Measurements from ENCODE around the gene ZNF581. TPM values are rescaled to one million over a fixed set of nuclear protein-coding genes. Genes with fewer than 3 reads are reported as not detected.

ZNF581 gene
- total RNA-seq, 4 donors from 2014 or later: 16.3 to 27.1 (median 20.2) TPM

GRCh38 chr19:55680339-55681130, 37.1 kb downstream of the ZNF581 start:
- TF ChIP-seq POLR2A (IDR thresholded peaks at IDR 0.05): no peak
- no peak for TF ChIP-seq POLR2AphosphoS5 (IDR thresholded peaks at IDR 0.05)
- TF ChIP-seq, protein P1, sequence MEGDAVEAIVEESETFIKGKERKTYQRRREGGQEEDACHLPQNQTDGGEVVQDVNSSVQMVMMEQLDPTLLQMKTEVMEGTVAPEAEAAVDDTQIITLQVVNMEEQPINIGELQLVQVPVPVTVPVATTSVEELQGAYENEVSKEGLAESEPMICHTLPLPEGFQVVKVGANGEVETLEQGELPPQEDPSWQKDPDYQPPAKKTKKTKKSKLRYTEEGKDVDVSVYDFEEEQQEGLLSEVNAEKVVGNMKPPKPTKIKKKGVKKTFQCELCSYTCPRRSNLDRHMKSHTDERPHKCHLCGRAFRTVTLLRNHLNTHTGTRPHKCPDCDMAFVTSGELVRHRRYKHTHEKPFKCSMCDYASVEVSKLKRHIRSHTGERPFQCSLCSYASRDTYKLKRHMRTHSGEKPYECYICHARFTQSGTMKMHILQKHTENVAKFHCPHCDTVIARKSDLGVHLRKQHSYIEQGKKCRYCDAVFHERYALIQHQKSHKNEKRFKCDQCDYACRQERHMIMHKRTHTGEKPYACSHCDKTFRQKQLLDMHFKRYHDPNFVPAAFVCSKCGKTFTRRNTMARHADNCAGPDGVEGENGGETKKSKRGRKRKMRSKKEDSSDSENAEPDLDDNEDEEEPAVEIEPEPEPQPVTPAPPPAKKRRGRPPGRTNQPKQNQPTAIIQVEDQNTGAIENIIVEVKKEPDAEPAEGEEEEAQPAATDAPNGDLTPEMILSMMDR (IDR thresholded peaks at IDR 0.05): no peak
- no peak for TF ChIP-seq EP300 (IDR thresholded peaks at IDR 0.05)
- no peak for DNase-seq (ENCODE audit: low spot score in 2 of 2)
- 91% methylated on average over 10 of the region's 20 CpGs for WGBS
- no peaks in the 10 kb centered on the region for H3K9me3 ChIP-seq
- no peak overlapping the region for H3K27ac ChIP-seq
- H3K4me3 ChIP-seq: no peak overlapping the region
- peaks cover 57% of the 10 kb centered on the region for H3K4me1 ChIP-seq
- H3K36me3 ChIP-seq: peaks cover 67% of the 10 kb centered on the region
- no peaks in the 10 kb centered on the region for H3K27me3 ChIP-seq

DNA sequence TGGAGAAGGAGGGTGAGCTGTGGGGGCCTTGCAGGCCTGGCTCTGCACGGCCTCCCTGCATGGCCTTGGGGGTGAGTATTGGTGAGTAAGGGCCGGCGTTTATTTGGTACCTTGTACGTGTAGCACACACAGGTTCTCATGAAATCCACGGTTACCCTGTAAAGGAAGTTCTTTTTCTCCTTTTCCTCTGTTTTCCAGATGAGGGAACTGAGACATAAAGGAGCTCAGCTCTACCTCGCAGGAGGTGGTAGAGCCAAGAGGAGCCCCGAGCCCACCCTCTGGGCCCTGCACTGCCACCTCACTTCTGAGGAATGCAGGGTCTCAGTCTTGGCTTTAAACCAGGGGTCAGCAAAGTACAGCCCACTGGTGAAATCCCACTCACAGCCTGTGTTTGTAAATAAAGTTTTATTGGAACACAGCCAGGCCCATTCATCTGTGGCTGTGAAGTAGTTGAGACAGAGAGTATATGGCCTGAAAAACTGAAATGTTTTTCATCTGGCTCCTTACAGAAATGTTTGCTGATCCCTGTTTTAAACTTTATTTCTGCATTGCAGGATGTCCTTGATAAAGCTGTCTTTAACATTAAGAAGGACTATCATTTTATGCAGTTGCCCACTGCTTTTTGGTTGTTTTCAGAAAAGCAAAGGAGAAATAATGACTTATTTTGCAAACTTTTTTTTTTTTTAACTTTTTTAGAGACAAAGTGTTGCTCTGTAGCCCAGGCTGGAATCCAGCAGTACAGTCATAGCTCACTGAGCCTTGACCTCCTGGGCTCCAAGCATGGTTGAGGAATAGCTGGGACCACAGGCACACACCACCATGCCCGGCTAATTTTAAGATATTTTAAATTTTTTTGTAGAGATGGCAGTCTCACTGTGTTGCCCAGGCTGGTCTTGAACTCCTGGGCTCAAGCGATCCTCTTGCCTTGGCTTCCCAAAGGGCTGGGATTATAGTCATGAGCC, 38.0 kb downstream of the ZNF581 start:
- Histone ChIP-seq H3K4me1 (peaks cover 48% of the 10 kb centered on the region), H3K4me3 (no peak overlapping the region), H3K27me3 (no peaks in the 10 kb centered on the region), H3K27ac (no peak overlapping the region), H3K36me3 (peaks cover 76% of the 10 kb centered on the region), H3K9me3 (no peaks in the 10 kb centered on the region)
- no peak for DNase-seq (ENCODE audit: low spot score in 2 of 2)
- TF ChIP-seq EP300 (IDR thresholded peaks at IDR 0.05) (no peak), POLR2AphosphoS5 (IDR thresholded peaks at IDR 0.05) (no peak)
- TF ChIP-seq, protein P1 (IDR thresholded peaks at IDR 0.05): no peak
- 85% methylated on average over 9 of the region's 9 CpGs for WGBS

DNA sequence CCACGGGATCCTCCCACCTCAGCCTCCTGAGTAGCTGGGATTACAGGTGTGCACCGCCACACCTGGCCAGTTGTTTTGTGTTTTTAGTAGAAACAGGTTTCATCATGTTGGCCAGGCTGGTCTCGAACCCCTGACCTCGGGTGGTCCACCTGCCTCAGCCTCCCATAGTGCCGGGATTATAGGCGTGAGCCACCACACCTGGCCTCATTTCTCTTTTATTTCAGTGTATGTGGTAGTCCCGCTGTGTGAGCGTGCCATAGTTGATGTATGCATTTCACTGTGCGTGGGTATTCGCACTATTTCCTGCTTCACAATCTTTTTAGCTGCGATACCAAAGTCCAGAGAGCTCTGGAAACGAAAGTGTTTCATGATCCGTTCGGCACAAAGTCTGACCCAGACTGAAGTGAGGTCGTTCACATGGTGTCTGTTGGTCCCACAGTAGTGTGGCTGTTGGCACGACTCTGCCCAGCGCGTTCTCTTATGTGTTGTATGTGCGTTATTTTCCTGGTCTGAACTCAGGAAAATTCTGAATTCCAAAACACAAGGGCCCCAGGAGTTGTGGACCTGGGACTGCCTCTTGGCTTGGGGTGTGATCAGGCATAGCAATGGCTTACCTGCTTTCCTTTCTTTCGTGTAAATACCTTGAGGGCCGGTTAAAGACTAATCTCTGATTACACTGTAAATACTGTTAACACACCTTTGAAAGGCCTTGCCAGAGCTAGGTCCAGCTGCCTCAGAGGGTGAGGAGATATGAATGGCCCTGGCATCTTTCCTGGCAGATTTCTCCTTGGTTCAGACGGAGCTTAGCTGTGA, 40.2 kb downstream of the ZNF581 start:
- H3K9me3 ChIP-seq: no peaks in the 10 kb centered on the region
- WGBS: 85% methylated on average over 22 of the region's 22 CpGs
- no peak for TF ChIP-seq POLR2A (IDR thresholded peaks at IDR 0.05)
- TF ChIP-seq, protein P1 (IDR thresholded peaks at IDR 0.05): no peak
- no peak for TF ChIP-seq EP300 (IDR thresholded peaks at IDR 0.05)
- TF ChIP-seq POLR2AphosphoS5 (IDR thresholded peaks at IDR 0.05): no peak
- DNase-seq (ENCODE audit: low spot score in 2 of 2): no peak
- no peaks in the 10 kb centered on the region for H3K27me3 ChIP-seq
- H3K4me3 ChIP-seq: no peak overlapping the region
- peaks cover 30% of the 10 kb centered on the region for H3K4me1 ChIP-seq
- no peak overlapping the region for H3K27ac ChIP-seq
- peaks cover 86% of the 10 kb centered on the region for H3K36me3 ChIP-seq

- Histone ChIP-seq H3K36me3 (peaks cover 86% of the 10 kb centered on the region), H3K27me3 (no peaks in the 10 kb centered on the region), H3K9me3 (no peaks in the 10 kb centered on the region), H3K27ac (no peak overlapping the region), H3K4me1 (peaks cover 15% of the 10 kb centered on the region), H3K4me3 (no peak overlapping the region)
- WGBS: 94% methylated on average over 50 of the region's 60 CpGs
- TF ChIP-seq POLR2A (IDR thresholded peaks at IDR 0.05) (no peak), POLR2AphosphoS5 (IDR thresholded peaks at IDR 0.05) (no peak), EP300 (IDR thresholded peaks at IDR 0.05) (no peak)
- TF ChIP-seq, protein P1 (IDR thresholded peaks at IDR 0.05): no peak
- DNase-seq (ENCODE audit: low spot score in 2 of 2): no peak
Measured at GRCh38 chr19:55684946-55685681, 41.7 kb downstream of the ZNF581 start.

Measured in suprapubic skin (tissue), 4 donors.